Measurements from ENCODE around the gene TRIM17. TPM values are rescaled to one million over a fixed set of nuclear protein-coding genes. Genes with fewer than 3 reads are reported as not detected.

TRIM17 gene
- total RNA-seq, 2 donors from 2014 or later = 2.0 to 9.9 TPM

DNA sequence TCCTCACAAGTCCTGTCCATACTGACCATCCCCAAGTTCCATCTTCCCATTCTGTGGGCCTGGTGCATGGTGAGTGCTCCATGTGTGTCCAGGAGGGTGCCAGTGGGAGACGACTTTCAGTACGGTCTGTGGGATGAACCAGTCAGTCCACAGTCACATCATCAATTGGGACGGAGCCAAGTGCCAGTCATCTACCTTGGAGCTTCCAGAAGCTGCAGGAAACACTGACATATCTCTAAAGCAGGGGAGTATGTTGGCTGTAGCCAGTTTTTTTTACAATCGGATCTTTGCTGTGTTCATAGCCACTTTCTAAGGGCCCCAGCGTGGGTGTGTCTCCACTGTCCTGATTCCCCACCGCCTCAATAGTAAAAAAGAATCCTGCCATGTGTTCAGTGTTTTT lies 13.6 kb upstream of the TRIM17 start:
- intact Hi-C loops (cut with DNase I) = no loop called here
- DNase-seq (ENCODE audit: low spot score) = no peak
- Histone ChIP-seq H3K27ac (no peak overlapping the region), H3K4me3 (no peak overlapping the region), H3K36me3 (no peaks in the 10 kb centered on the region), H3K9me3 (no peaks in the 10 kb centered on the region), H3K4me1 (replicated peaks) (no peaks in the 10 kb centered on the region), H3K27me3 (replicated peaks; ENCODE audit: insufficient read depth) (peaks cover 2% of the 10 kb centered on the region)
- TF ChIP-seq POLR2A (IDR thresholded peaks at IDR 0.05) (no peak), POLR2AphosphoS5 (IDR thresholded peaks at IDR 0.05) (no peak)
- TF ChIP-seq, protein P1, sequence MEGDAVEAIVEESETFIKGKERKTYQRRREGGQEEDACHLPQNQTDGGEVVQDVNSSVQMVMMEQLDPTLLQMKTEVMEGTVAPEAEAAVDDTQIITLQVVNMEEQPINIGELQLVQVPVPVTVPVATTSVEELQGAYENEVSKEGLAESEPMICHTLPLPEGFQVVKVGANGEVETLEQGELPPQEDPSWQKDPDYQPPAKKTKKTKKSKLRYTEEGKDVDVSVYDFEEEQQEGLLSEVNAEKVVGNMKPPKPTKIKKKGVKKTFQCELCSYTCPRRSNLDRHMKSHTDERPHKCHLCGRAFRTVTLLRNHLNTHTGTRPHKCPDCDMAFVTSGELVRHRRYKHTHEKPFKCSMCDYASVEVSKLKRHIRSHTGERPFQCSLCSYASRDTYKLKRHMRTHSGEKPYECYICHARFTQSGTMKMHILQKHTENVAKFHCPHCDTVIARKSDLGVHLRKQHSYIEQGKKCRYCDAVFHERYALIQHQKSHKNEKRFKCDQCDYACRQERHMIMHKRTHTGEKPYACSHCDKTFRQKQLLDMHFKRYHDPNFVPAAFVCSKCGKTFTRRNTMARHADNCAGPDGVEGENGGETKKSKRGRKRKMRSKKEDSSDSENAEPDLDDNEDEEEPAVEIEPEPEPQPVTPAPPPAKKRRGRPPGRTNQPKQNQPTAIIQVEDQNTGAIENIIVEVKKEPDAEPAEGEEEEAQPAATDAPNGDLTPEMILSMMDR (IDR thresholded peaks at IDR 0.05) = no peak
- 51% methylated on average over 6 of the region's 6 CpGs for WGBS

DNA sequence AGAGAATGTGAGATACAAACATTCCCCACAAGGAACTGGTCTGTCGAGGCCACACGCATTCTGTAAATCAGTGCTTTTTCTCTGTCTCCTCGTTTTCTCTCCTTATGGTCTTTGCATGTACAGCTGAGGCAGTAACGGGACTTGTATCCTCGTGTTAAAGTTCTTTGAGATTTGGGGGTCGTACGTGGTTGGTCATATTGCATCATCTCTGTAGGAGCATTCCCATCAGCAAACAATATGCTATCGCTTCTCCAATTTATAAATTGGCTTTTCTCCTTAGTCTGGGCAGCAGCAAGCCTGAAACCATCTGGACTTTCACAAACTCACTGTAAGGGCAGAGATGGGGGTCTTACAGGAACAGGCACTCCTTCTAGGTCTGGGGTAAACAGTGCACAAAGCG lies 13.0 kb upstream of the TRIM17 start:
- WGBS = 58% methylated on average over 9 of the region's 9 CpGs

DNA sequence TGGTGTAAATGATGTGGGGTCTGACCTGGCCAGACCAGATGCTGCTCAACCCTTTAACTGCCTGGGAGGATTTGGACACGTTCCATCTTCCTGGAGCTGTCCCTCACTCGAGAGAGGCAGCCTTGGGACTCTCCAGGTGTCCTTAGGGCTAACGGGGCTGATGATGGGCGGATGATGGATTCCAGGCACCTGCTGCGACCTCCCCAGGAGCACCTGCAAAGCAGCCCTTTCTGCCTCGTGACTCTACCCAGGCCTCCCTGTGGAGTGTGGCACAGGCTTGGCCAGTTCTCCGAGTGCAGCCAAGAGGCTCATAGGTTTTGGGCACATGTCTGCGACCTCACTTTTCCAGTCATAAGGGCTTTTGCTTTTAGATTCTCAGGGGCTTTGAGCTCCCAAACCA lies 12.3 kb upstream of the TRIM17 start:
- 69% methylated on average over 8 of the region's 8 CpGs for WGBS
- H3K4me1 ChIP-seq (replicated peaks) = no peaks in the 10 kb centered on the region
- H3K27ac ChIP-seq = no peak overlapping the region
- H3K27me3 ChIP-seq (replicated peaks; ENCODE audit: insufficient read depth) = peaks cover 2% of the 10 kb centered on the region
- DNase-seq (ENCODE audit: low spot score) = no peak
- TF ChIP-seq, protein P1 (IDR thresholded peaks at IDR 0.05) = no peak
- TF ChIP-seq POLR2A (IDR thresholded peaks at IDR 0.05) (no peak), POLR2AphosphoS5 (IDR thresholded peaks at IDR 0.05) (no peak)
- H3K9me3 ChIP-seq = no peaks in the 10 kb centered on the region
- intact Hi-C loops (cut with DNase I) = no loop called here
- H3K36me3 ChIP-seq = no peaks in the 10 kb centered on the region
- no peak overlapping the region for H3K4me3 ChIP-seq

More for the DNA sequence above, 13.0 kb upstream of the TRIM17 start:
- no peaks in the 10 kb centered on the region for H3K4me1 ChIP-seq (replicated peaks)
- peaks cover 2% of the 10 kb centered on the region for H3K27me3 ChIP-seq (replicated peaks; ENCODE audit: insufficient read depth)
- TF ChIP-seq POLR2AphosphoS5 (IDR thresholded peaks at IDR 0.05) = no peak
- TF ChIP-seq, protein P1 (IDR thresholded peaks at IDR 0.05) = no peak
- no peak for TF ChIP-seq POLR2A (IDR thresholded peaks at IDR 0.05)
- no peaks in the 10 kb centered on the region for H3K9me3 ChIP-seq
- intact Hi-C loops (cut with DNase I) = no loop called here
- no peak for DNase-seq (ENCODE audit: low spot score)
- H3K27ac ChIP-seq = no peak overlapping the region
- H3K4me3 ChIP-seq = no peak overlapping the region
- H3K36me3 ChIP-seq = no peaks in the 10 kb centered on the region

DNA sequence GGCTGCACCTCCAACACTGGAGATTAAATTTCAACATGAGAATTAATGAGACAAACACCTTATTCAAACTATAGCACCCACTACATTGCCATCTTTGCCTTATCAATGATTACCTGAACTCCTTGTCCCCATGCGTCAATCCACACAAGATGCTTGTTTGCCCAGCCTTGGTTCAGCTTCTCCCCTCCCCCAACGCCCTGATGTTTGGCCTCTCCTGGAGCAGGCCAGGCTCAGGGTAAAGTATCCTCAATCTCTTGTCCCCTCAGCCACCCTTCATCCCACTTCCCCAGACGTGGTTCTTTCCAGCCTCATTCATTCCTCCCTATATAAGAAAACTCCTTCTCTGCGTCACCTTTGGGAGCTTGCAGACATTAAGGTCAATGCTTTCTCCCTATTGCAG lies 11.8 kb upstream of the TRIM17 start:
- peaks cover 2% of the 10 kb centered on the region for H3K27me3 ChIP-seq (replicated peaks; ENCODE audit: insufficient read depth)

DNA sequence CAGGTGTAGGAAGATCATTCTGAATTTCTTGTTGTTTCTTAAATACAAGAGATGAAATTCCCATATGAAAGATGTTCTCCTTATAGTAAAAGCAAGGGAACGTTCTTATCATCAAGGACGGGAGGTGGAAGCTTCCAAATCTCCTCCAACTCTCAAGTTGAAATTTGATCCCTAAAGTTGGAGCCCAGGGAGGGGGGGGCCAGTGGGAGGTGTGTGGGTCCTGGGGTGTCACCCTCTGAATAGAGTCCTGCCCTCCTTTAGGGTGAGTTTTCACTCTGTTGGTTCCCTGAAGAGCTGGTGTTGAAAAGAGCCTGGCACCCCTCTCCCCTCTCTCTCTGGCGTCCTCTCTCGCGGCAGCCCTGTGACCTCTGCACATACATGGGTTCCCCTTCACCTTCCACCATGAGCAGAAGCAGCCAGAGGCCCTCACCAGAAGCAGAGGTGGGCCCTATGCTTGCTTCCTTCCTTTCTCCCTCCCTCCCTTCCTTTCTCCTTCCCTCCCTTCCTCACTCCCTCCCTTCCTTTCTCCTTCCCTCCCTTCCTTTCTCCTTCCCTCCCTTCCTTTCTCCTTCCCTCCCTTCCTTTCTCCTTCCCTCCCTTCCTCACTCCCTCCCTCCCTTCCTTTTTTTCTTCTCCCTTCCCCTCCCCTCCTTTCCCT lies 10.0 kb upstream of the TRIM17 start:
- peaks cover 2% of the 10 kb centered on the region for H3K27me3 ChIP-seq (replicated peaks; ENCODE audit: insufficient read depth)
- no peak for DNase-seq (ENCODE audit: low spot score)
- WGBS = 68% methylated on average over 5 of the region's 5 CpGs
- no peak for TF ChIP-seq POLR2A (IDR thresholded peaks at IDR 0.05)
- no peak for TF ChIP-seq POLR2AphosphoS5 (IDR thresholded peaks at IDR 0.05)
- TF ChIP-seq, protein P1 (IDR thresholded peaks at IDR 0.05) = no peak
- no peaks in the 10 kb centered on the region for H3K4me1 ChIP-seq (replicated peaks)
- intact Hi-C loops (cut with DNase I) = no loop called here
- no peak overlapping the region for H3K4me3 ChIP-seq
- H3K36me3 ChIP-seq = no peaks in the 10 kb centered on the region
- H3K9me3 ChIP-seq = no peaks in the 10 kb centered on the region
- H3K27ac ChIP-seq = no peak overlapping the region

More for the DNA sequence above, 11.8 kb upstream of the TRIM17 start:
- 71% methylated on average over 4 of the region's 4 CpGs for WGBS
- no peak overlapping the region for H3K4me3 ChIP-seq
- no peaks in the 10 kb centered on the region for H3K36me3 ChIP-seq
- H3K9me3 ChIP-seq = no peaks in the 10 kb centered on the region
- H3K27ac ChIP-seq = no peak overlapping the region
- intact Hi-C loops (cut with DNase I) = no loop called here
- TF ChIP-seq, protein P1 (IDR thresholded peaks at IDR 0.05) = no peak
- DNase-seq (ENCODE audit: low spot score) = no peak
- no peaks in the 10 kb centered on the region for H3K4me1 ChIP-seq (replicated peaks)
